Body of pancreas (tissue), 4 donors: ENCODE results near the gene EIF2AK2.

ENCODE experiments used
- POLR2A ChIP-seq, 3 donors: fragments of 450-650 bp; IDR thresholded peaks; one replicate each; pipeline ENCODE4 v1.6.1; 2016; ENCODE audit warnings: antibody characterized with exemption in 3 of 3, mild to moderate bottlenecking in 2 of 3
- TF ChIP-seq, protein P1 (sequence below), 7 experiments: fragments of 450-650 bp in 4 of 7; fragments of 200-600 bp in 3 of 7; sonication (generic) in 3 of 7; IDR thresholded peaks; one replicate each; pipeline ENCODE4 v1.5.1; 2016 to 2019; ENCODE audit warnings: antibody characterized with exemption in 7 of 7

DNA sequence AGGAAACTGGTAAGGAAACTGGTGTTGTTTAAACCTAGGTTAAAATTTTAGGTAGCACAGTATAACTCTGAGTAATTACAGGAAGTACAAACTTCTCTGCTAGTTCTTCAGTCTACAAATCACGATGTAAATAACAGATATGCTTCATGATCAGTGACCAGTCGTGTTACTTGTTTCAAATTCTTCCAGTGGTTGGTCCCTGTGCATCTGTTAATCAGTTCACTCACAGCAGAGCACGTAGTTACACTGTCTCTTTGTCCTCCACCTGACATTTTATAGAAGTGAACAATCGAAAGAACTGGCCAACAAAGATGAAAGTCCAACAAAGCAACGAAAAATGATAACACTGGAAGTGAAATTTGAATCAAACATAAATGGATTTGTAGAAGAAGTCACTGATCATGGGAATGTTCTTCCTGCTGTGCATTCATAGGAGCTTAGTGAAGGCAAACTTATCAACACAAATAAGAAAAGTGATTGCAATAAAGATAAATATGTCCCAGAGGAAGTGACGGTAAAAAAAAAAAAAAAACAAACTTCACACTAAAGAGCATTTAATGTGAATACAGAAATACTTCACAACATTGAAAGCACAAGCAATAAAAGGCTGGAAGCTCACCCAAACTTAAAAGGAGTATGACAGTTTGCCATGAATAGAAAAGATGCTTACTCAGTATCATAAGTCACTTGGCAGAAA lies 7.0 kb downstream of the EIF2AK2 start:
- TF ChIP-seq POLR2A (IDR thresholded peaks at IDR 0.05) = no peak
- TF ChIP-seq, protein P1, sequence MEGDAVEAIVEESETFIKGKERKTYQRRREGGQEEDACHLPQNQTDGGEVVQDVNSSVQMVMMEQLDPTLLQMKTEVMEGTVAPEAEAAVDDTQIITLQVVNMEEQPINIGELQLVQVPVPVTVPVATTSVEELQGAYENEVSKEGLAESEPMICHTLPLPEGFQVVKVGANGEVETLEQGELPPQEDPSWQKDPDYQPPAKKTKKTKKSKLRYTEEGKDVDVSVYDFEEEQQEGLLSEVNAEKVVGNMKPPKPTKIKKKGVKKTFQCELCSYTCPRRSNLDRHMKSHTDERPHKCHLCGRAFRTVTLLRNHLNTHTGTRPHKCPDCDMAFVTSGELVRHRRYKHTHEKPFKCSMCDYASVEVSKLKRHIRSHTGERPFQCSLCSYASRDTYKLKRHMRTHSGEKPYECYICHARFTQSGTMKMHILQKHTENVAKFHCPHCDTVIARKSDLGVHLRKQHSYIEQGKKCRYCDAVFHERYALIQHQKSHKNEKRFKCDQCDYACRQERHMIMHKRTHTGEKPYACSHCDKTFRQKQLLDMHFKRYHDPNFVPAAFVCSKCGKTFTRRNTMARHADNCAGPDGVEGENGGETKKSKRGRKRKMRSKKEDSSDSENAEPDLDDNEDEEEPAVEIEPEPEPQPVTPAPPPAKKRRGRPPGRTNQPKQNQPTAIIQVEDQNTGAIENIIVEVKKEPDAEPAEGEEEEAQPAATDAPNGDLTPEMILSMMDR (IDR thresholded peaks at IDR 0.05) = no peak
